ENCODE data around the gene MN1.

DNA sequence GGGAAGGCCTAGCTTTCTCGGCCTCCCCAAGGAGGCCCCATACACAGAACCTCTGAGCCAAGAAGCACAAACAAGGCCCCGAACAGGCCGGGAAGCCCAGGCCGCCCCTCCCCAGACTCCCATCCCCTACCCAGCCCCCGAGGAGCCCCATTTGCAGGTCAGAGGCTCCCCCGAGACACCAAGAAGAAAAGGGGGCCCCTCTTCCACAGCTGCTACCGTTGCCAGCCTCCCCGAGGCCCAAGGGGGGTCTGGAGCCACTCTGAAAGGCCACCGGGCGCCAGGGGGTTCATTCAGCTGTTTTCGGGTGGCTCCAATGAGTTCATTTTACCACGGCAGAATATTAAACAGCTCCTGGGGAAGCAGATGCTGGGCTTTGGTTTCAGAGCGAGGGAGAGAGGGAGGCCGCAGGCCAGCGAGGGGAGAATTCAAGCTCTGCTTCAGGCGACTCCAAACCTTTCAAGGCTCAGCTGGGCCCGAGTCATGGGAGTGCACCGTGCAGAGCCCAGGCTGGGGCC, 28.5 kb downstream of the MN1 start:
- TF ChIP-seq, protein P1, sequence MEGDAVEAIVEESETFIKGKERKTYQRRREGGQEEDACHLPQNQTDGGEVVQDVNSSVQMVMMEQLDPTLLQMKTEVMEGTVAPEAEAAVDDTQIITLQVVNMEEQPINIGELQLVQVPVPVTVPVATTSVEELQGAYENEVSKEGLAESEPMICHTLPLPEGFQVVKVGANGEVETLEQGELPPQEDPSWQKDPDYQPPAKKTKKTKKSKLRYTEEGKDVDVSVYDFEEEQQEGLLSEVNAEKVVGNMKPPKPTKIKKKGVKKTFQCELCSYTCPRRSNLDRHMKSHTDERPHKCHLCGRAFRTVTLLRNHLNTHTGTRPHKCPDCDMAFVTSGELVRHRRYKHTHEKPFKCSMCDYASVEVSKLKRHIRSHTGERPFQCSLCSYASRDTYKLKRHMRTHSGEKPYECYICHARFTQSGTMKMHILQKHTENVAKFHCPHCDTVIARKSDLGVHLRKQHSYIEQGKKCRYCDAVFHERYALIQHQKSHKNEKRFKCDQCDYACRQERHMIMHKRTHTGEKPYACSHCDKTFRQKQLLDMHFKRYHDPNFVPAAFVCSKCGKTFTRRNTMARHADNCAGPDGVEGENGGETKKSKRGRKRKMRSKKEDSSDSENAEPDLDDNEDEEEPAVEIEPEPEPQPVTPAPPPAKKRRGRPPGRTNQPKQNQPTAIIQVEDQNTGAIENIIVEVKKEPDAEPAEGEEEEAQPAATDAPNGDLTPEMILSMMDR (IDR thresholded peaks at IDR 0.05; ENCODE audit: insufficient read depth, low read length, poor library complexity, severe bottlenecking), result no peak
- TF ChIP-seq EZH2phosphoT487 (conservative IDR thresholded peaks at IDR 0.05; ENCODE audit: low read length), result no peak

All from SU-DHL-6 (cell line).